Measurements from ENCODE around the gene CNOT8.
A peak's percentile ranks its signal among the peaks of the same experiment; 100 is the strongest.

CNOT8 gene

GRCh38 chr5:154858297-154858971 is at the start of gene CNOT8:
TSS of gene CNOT8 (plus strand) at chr5:154858627. CDS start at chr5:154863279, 4,652 bp downstream.
- H3K27ac ChIP-seq: peak within 1 kb of the TSS; percentile 98
- TF ChIP-seq ZFX (IDR thresholded peaks at IDR 0.05; ENCODE audit: borderline replicate concordance) (no peak), CTCF (IDR thresholded peaks at IDR 0.05) (no peak)

DNA sequence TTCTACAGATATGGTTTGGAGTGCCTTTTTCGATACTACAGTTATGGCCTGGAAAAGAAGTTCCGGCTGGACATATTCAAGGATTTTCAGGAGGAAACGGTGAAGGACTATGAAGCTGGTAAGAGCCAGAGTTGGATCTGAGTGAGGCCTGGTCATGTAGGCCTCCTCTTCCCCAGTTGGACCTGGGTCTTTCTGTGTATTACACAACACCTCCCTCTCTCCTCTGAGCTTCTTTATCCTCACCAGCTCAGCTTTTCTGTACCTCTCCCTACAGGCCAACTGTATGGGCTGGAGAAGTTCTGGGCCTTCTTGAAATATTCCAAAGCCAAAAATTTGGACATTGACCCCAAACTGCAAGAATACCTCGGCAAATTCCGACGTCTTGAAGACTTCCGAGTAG is 47.2 kb upstream of the CNOT8 start:
- H3K27ac ChIP-seq: peak overlapping the region; percentile 10; the same call in 1 of the 2 replicates
- TF ChIP-seq CTCF (IDR thresholded peaks at IDR 0.05) (no peak), ZFX (IDR thresholded peaks at IDR 0.05; ENCODE audit: borderline replicate concordance) (no peak)

- TF ChIP-seq CTCF (IDR thresholded peaks at IDR 0.05) (peak; percentile 93), ZFX (IDR thresholded peaks at IDR 0.05; ENCODE audit: borderline replicate concordance) (no peak)
- H3K27ac ChIP-seq: peak overlapping the region; percentile 10; the same call in 1 of the 2 replicates
Measured at GRCh38 chr5:154811653-154812465, 46.6 kb upstream of the CNOT8 start.

DNA sequence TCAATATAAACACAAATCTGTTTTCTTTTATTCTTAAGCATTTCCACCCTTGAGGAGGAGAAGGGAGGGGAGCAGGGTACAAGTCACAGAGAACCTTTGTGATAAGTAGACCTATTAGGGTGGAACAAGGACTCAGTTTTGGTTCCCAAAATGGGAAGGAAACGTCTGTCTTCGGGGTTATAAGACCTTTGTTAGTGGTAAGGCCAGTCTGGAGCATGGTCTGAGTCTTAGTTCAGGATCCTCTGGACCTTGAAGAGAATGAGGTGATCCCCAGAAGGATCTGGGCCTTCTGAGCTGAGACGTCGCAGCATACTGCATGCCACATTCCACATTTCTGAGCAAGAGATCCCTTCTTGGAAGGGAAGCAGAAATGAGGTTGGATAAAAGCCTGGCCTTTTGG is 45.3 kb upstream of the CNOT8 start:
- TF ChIP-seq CTCF (IDR thresholded peaks at IDR 0.05): no peak
- TF ChIP-seq ZFX (IDR thresholded peaks at IDR 0.05; ENCODE audit: borderline replicate concordance): no peak
- no peak overlapping the region for H3K27ac ChIP-seq

- H3K27ac ChIP-seq: no peak overlapping the region
- no peak for TF ChIP-seq ZFX (IDR thresholded peaks at IDR 0.05; ENCODE audit: borderline replicate concordance)
- TF ChIP-seq CTCF (IDR thresholded peaks at IDR 0.05): no peak
Measured at GRCh38 chr5:154813736-154814135, 44.7 kb upstream of the CNOT8 start.

- no peak overlapping the region for H3K27ac ChIP-seq
- TF ChIP-seq ZFX (IDR thresholded peaks at IDR 0.05; ENCODE audit: borderline replicate concordance): no peak
- TF ChIP-seq CTCF (IDR thresholded peaks at IDR 0.05): no peak
Measured at GRCh38 chr5:154815025-154815424, 43.4 kb upstream of the CNOT8 start.

Data from 22Rv1 (cell line).